ENCODE results near the gene ITPK1. TPM values are rescaled to one million over a fixed set of nuclear protein-coding genes. Genes with fewer than 3 reads are reported as not detected.

Gene ITPK1
- total RNA-seq, 1 donor from 2014 or later: 59.8 TPM

DNA sequence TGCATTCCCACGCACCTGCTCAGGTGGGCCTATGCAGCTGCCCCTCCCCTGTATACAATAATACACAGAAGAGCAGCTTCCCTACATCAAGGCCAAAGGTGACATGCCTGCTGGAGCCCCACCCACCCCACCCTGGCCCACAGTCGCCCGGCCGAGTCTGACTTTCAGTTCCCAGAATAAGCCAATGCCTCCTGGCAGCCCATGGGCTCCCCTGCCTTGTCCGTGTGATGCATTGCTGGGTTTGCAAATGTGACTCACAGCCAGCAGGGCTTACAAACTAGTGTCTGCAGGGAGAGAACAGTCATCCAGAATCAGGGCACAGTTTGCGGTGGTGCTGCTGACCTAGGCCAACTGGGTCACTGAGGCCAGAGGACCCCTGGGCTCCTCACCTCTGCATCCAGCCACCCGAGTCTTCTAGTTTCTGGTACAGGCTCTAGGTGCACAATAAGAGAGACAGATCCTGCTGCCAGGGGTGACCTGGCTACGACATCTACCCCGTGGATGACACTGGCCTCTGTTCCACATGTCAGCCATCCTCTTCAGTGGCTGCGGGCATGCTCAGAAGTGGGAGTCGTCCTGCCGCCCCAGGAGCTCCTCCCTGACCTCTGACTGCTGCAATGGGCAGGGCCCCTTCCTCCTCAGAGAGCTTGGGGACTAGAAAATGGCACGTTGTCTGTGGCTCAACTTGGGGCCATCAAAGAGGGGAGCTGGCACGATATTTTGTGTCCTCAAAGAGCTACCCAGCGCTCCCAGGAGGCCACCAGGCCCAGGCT is 108.3 kb downstream of the ITPK1 start:
- Mint-ChIP-seq H3K36me3 (ENCODE audit: low read depth) (no peaks in the 10 kb centered on the region), H3K27me3 (ENCODE audit: low read depth) (peaks cover 3% of the 10 kb centered on the region), H3K4me3 (peak overlapping the region; percentile 41), H3K27ac (ENCODE audit: unreplicated experiment) (no peak overlapping the region), H3K9me3 (no peaks in the 10 kb centered on the region), H3K4me1 (peaks cover 74% of the 10 kb centered on the region)
- no peak for DNase-seq (ENCODE audit: low read depth, low spot score)
- TF ChIP-seq, protein P1, sequence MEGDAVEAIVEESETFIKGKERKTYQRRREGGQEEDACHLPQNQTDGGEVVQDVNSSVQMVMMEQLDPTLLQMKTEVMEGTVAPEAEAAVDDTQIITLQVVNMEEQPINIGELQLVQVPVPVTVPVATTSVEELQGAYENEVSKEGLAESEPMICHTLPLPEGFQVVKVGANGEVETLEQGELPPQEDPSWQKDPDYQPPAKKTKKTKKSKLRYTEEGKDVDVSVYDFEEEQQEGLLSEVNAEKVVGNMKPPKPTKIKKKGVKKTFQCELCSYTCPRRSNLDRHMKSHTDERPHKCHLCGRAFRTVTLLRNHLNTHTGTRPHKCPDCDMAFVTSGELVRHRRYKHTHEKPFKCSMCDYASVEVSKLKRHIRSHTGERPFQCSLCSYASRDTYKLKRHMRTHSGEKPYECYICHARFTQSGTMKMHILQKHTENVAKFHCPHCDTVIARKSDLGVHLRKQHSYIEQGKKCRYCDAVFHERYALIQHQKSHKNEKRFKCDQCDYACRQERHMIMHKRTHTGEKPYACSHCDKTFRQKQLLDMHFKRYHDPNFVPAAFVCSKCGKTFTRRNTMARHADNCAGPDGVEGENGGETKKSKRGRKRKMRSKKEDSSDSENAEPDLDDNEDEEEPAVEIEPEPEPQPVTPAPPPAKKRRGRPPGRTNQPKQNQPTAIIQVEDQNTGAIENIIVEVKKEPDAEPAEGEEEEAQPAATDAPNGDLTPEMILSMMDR (conservative IDR thresholded peaks at IDR 0.05): no peak

- no peak for DNase-seq (ENCODE audit: low read depth, low spot score)
- no peak overlapping the region for H3K4me3 Mint-ChIP-seq
- H3K4me1 Mint-ChIP-seq: peaks cover 68% of the 10 kb centered on the region
- H3K27me3 Mint-ChIP-seq (ENCODE audit: low read depth): peaks cover 3% of the 10 kb centered on the region
- peak overlapping the region; percentile 37 for H3K27ac Mint-ChIP-seq (ENCODE audit: unreplicated experiment)
- no peaks in the 10 kb centered on the region for H3K36me3 Mint-ChIP-seq (ENCODE audit: low read depth)
- TF ChIP-seq, protein P1 (conservative IDR thresholded peaks at IDR 0.05): no peak
- no peaks in the 10 kb centered on the region for H3K9me3 Mint-ChIP-seq
Measured at GRCh38 chr14:93006567-93007051, 109.1 kb downstream of the ITPK1 start.

- Mint-ChIP-seq H3K27ac (ENCODE audit: unreplicated experiment) (no peak overlapping the region), H3K4me1 (peaks cover 68% of the 10 kb centered on the region), H3K9me3 (no peaks in the 10 kb centered on the region), H3K36me3 (ENCODE audit: low read depth) (no peaks in the 10 kb centered on the region), H3K27me3 (ENCODE audit: low read depth) (peaks cover 3% of the 10 kb centered on the region), H3K4me3 (no peak overlapping the region)
- no peak for DNase-seq (ENCODE audit: low read depth, low spot score)
- TF ChIP-seq, protein P1 (conservative IDR thresholded peaks at IDR 0.05): no peak
Measured at GRCh38 chr14:93005838-93006237, 109.9 kb downstream of the ITPK1 start.

DNA sequence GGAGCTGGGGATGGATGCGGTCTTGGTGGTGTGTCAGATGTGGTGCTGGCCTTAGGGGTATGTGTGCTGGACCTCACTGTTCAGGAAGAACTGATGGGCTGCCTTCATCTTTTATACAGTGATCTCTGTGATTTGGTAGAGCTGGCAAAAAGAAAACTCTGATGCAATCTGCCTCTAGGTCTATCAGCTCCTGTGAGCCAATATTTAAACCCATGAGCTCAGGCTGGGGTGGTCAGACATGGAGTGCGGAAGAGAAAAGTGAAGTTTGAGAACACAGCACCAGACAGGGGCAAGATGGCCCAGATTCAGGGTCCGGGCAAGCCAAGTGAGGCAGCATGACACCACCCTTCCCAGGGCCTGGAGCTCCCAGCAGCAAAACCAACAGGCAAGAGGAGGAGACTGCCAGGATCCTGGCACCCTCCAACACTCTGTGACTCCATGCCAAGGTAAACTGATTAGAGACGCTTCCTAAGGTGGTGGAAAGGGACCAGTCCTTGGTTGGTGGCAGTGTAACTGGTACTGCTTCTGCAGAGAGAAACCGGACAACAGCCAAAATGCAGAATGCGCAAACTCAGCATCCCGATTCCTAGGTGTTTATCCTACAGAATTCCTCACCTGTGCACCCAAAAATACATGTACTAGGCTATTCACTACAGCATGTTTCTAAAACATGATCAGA is 110.5 kb downstream of the ITPK1 start:
- TF ChIP-seq, protein P1 (conservative IDR thresholded peaks at IDR 0.05): no peak
- no peak overlapping the region for H3K4me3 Mint-ChIP-seq
- no peak for DNase-seq (ENCODE audit: low read depth, low spot score)
- H3K27ac Mint-ChIP-seq (ENCODE audit: unreplicated experiment): peak overlapping the region; percentile 68
- no peaks in the 10 kb centered on the region for H3K36me3 Mint-ChIP-seq (ENCODE audit: low read depth)
- no peaks in the 10 kb centered on the region for H3K9me3 Mint-ChIP-seq
- peaks cover 3% of the 10 kb centered on the region for H3K27me3 Mint-ChIP-seq (ENCODE audit: low read depth)
- peaks cover 63% of the 10 kb centered on the region for H3K4me1 Mint-ChIP-seq

- TF ChIP-seq, protein P1 (conservative IDR thresholded peaks at IDR 0.05): no peak
- Mint-ChIP-seq H3K36me3 (ENCODE audit: low read depth) (no peaks in the 10 kb centered on the region), H3K4me1 (peaks cover 62% of the 10 kb centered on the region), H3K4me3 (no peak overlapping the region), H3K27me3 (ENCODE audit: low read depth) (peaks cover 2% of the 10 kb centered on the region), H3K9me3 (no peaks in the 10 kb centered on the region), H3K27ac (ENCODE audit: unreplicated experiment) (peak overlapping the region; percentile 68)
- DNase-seq (ENCODE audit: low read depth, low spot score): no peak
Measured at GRCh38 chr14:93004699-93005082, 111.0 kb downstream of the ITPK1 start.

Measured in neural crest cell (in vitro differentiated cells).